Glutamatergic neuron (in vitro differentiated cells): ENCODE measurements around the gene SCAP. TPM values are rescaled to one million over a fixed set of nuclear protein-coding genes. Genes with fewer than 3 reads are reported as not detected.

Experiments
- DNase-seq: peaks from one replicate; pipeline ENCODE4 v3.0.0; 2022
- H3K27ac Mint-ChIP-seq: one replicate; pipeline ENCODE4 v1.8.0; 2020; ENCODE audit warnings: mild to moderate bottlenecking, mixed read lengths, inconsistent platforms; ENCODE audit not compliant: unreplicated experiment
- H3K27me3 Mint-ChIP-seq: one replicate; pipeline ENCODE4 v1.8.0; 2020; ENCODE audit warnings: mild to moderate bottlenecking, moderate library complexity, mixed read lengths, inconsistent platforms; ENCODE audit not compliant: unreplicated experiment
- H3K36me3 Mint-ChIP-seq: one replicate; pipeline ENCODE4 v1.8.0; 2020; ENCODE audit warnings: mild to moderate bottlenecking, mixed read lengths, inconsistent platforms; ENCODE audit not compliant: unreplicated experiment
- H3K4me1 Mint-ChIP-seq: one replicate; pipeline ENCODE4 v1.8.0; 2020; ENCODE audit warnings: mild to moderate bottlenecking, low read depth, mixed read lengths, inconsistent platforms; ENCODE audit not compliant: unreplicated experiment
- H3K4me3 Mint-ChIP-seq: one replicate; pipeline ENCODE4 v1.8.0; 2020; ENCODE audit warnings: mild to moderate bottlenecking, mixed read lengths, inconsistent platforms; ENCODE audit not compliant: unreplicated experiment
- H3K9me3 Mint-ChIP-seq: one replicate; pipeline ENCODE4 v1.8.0; 2020; ENCODE audit warnings: mild to moderate bottlenecking, moderate library complexity, mixed read lengths, inconsistent platforms; ENCODE audit not compliant: unreplicated experiment
- CTCF ChIP-seq: fragments of 200-600 bp; sonication (generic); IDR thresholded peaks from one replicate; pipeline ENCODE4 v1.5.0; 2021; ENCODE audit not compliant: partially characterized antibody, unreplicated experiment
- total RNA-seq: library from RNA; stranded (reverse); fragmentation: NEBNext Ultra II Directional; extraction: Animal tissue kit (Norgen Biotek cat#: 25700); gene quantifications from one replicate; pipeline ENCODE4 v1.2.1, GENCODE V29; 2021; ENCODE audit not compliant: unreplicated experiment

The SCAP gene
- total RNA-seq, 1 donor from 2014 or later = 82.7 TPM

GRCh38 chr3:47409688-47410416 is 65.9 kb downstream of the SCAP start:
- H3K27me3 Mint-ChIP-seq = peaks cover 6% of the 10 kb centered on the region
- DNase-seq = no peak

GRCh38 chr3:47409284-47409683 is 66.5 kb downstream of the SCAP start:
- H3K4me1 Mint-ChIP-seq = no peaks in the 10 kb centered on the region
- DNase-seq = no peak
- H3K27ac Mint-ChIP-seq = no peak overlapping the region
- H3K27me3 Mint-ChIP-seq = peaks cover 6% of the 10 kb centered on the region
- no peak overlapping the region for H3K4me3 Mint-ChIP-seq
- no peaks in the 10 kb centered on the region for H3K36me3 Mint-ChIP-seq
- H3K9me3 Mint-ChIP-seq = peaks cover 7% of the 10 kb centered on the region
- no peak for TF ChIP-seq CTCF

More at GRCh38 chr3:47409688-47410416, 65.9 kb downstream of the SCAP start:
- Mint-ChIP-seq H3K4me1 (peaks cover 2% of the 10 kb centered on the region), H3K4me3 (no peak overlapping the region), H3K27ac (no peak overlapping the region), H3K9me3 (peaks cover 7% of the 10 kb centered on the region), H3K36me3 (no peaks in the 10 kb centered on the region)
- TF ChIP-seq CTCF = no peak

GRCh38 chr3:47408839-47409229 is 66.9 kb downstream of the SCAP start:
- no peak for DNase-seq
- H3K27ac Mint-ChIP-seq = no peak overlapping the region
- no peak for TF ChIP-seq CTCF
- H3K4me3 Mint-ChIP-seq = no peak overlapping the region
- peaks cover 7% of the 10 kb centered on the region for H3K9me3 Mint-ChIP-seq
- peaks cover 7% of the 10 kb centered on the region for H3K27me3 Mint-ChIP-seq
- H3K4me1 Mint-ChIP-seq = no peaks in the 10 kb centered on the region
- no peaks in the 10 kb centered on the region for H3K36me3 Mint-ChIP-seq

- H3K27ac Mint-ChIP-seq = no peak overlapping the region
- TF ChIP-seq CTCF = no peak
Measured at GRCh38 chr3:47407896-47408838, 67.6 kb downstream of the SCAP start.

More at GRCh38 chr3:47407896-47408838, 67.6 kb downstream of the SCAP start:
- Mint-ChIP-seq H3K9me3 (peaks cover 4% of the 10 kb centered on the region), H3K4me3 (no peak overlapping the region), H3K27me3 (peaks cover 7% of the 10 kb centered on the region), H3K4me1 (no peaks in the 10 kb centered on the region), H3K36me3 (no peaks in the 10 kb centered on the region)
- DNase-seq = no peak
